PC-3 (cell line): ENCODE measurements around the gene MEDAG. TPM values are rescaled to one million over a fixed set of nuclear protein-coding genes. Genes with fewer than 3 reads are reported as not detected.

Experiments
- ATAC-seq: fragments of 200-7000 bp; cut with Tn5 transposase; 2 replicates; pipeline ENCODE4 v1.9.1; 2020; ENCODE audit warnings: mild to moderate bottlenecking, moderate library complexity
- BruUV-seq: library from RNA; stranded (reverse); fragments of 400-500 nt; replicated peaks from 2 replicates; lab custom pipeline; 2021; lab: Mats Ljungman, UMichigan
- CTCF ChIA-PET: fragments of 300-600 bp; sonication (Branson Sonifier 250); formaldehyde crosslinking; loops from one replicate; lab custom pipeline; 2022; ENCODE audit warnings: antibody characterized with exemption; lab: Charles Lee
- POLR2A ChIA-PET: fragments of 300-600 bp; sonication (Branson Sonifier 250); formaldehyde crosslinking; loops from one replicate; lab custom pipeline; 2022; ENCODE audit warnings: antibody characterized with exemption; ENCODE audit not compliant: unreplicated experiment; lab: Charles Lee
- DNase-seq: peaks from one replicate; pipeline ENCODE4 v3.0.0-alpha.2; 2015
- H2AFZ ChIP-seq: fragments of 300-600 bp; sonication (generic); 2 replicates; pipeline ENCODE4 v1.6.0; 2016; ENCODE audit warnings: antibody characterized with exemption, low read length
- H3F3A ChIP-seq: fragments of 300-600 bp; sonication (generic); one replicate; pipeline ENCODE4 v1.6.0; 2017; ENCODE audit warnings: antibody characterized with exemption, low read length, control low read depth, mild to moderate bottlenecking; ENCODE audit not compliant: unreplicated experiment
- H3K27ac ChIP-seq: fragments of 300-600 bp; sonication (generic); 2 replicates; pipeline ENCODE4 v1.5.1; 2016; ENCODE audit warnings: mild to moderate bottlenecking, low read length
- H3K27me3 ChIP-seq: fragments of 300-600 bp; sonication (generic); 2 replicates; pipeline ENCODE4 v1.6.1; 2016; ENCODE audit warnings: low read length, mixed read lengths
- H3K36me3 ChIP-seq: fragments of 300-600 bp; sonication (generic); 2 replicates; pipeline ENCODE4 v1.6.1; 2016; ENCODE audit warnings: low read depth, mixed run types, low read length, mixed read lengths
- H3K4me1 ChIP-seq: fragments of 300-600 bp; sonication (generic); 2 replicates; pipeline ENCODE4 v1.5.1; 2016; ENCODE audit warnings: low read length; ENCODE audit not compliant: insufficient read depth
- H3K4me2 ChIP-seq: fragments of 300-600 bp; sonication (generic); 2 replicates; pipeline ENCODE4 v1.6.0; 2016; ENCODE audit warnings: low read length
- H3K4me3 ChIP-seq: fragments of 300-600 bp; sonication (generic); 2 replicates; pipeline ENCODE4 v1.5.1; 2016; ENCODE audit warnings: mild to moderate bottlenecking, low read length, mixed read lengths
- H3K79me2 ChIP-seq: fragments of 300-600 bp; sonication (generic); 2 replicates; pipeline ENCODE4 v1.6.1; 2017; ENCODE audit warnings: low read length, mixed read lengths
- H3K9ac ChIP-seq: fragments of 300-600 bp; sonication (generic); 2 replicates; pipeline ENCODE4 v1.6.0; 2016; ENCODE audit warnings: mild to moderate bottlenecking, low read length
- H3K9me2 ChIP-seq: fragments of 300-600 bp; sonication (generic); replicated peaks from 2 replicates; pipeline ENCODE4 v1.6.1; 2016; ENCODE audit warnings: mixed run types, low read length, mixed read lengths
- H3K9me3 ChIP-seq: fragments of 300-600 bp; sonication (generic); 2 replicates; pipeline ENCODE4 v1.6.1; 2016; ENCODE audit warnings: low read length, mixed read lengths
- H4K20me1 ChIP-seq: fragments of 300-600 bp; sonication (generic); 2 replicates; pipeline ENCODE4 v1.6.1; 2016; ENCODE audit warnings: low read length, mixed read lengths
- CTCF ChIP-seq: fragments of 300-600 bp; sonication (generic); conservative IDR thresholded peaks from 2 replicates; pipeline ENCODE4 v1.5.1; 2017; ENCODE audit warnings: antibody characterized with exemption, low read depth, mild to moderate bottlenecking, low read length
- EZH2 ChIP-seq: fragments of 300-600 bp; sonication (generic); IDR thresholded peaks from one replicate; pipeline ENCODE4 v1.6.1; 2017; ENCODE audit warnings: antibody characterized with exemption, mild to moderate bottlenecking, low read length; ENCODE audit not compliant: unreplicated experiment
- EZH2phosphoT487 ChIP-seq: fragments of 300-600 bp; sonication (generic); IDR thresholded peaks from 2 replicates; pipeline ENCODE4 v1.6.1; 2018; ENCODE audit warnings: mild to moderate bottlenecking, antibody characterized with exemption, low read length, borderline replicate concordance
- intact Hi-C: fragments of 100-400 bp; cut with micrococcal nuclease; formaldehyde crosslinking; loops from 2 replicates; pipeline ENCODE4 v1.9.0; 2023
- total RNA-seq: library from RNA; depleted of rRNA; stranded (reverse); fragments of >200 nt; gene quantifications from 2 replicates; pipeline ENCODE4 v1.2.3, GENCODE V29; 2014

Gene MEDAG
- total RNA-seq, 1 experiment from 2014 or later: not detected

GRCh38 chr13:30908416-30908980 is 2.4 kb downstream of the MEDAG start:
- ATAC-seq (no peak), DNase-seq (no peak)
- Histone ChIP-seq H3K27ac (no peak overlapping the region), H3K79me2 (no peaks in the 10 kb centered on the region), H3K9me3 (no peaks in the 10 kb centered on the region), H3K4me3 (no peak overlapping the region), H2AFZ (no peak overlapping the region), H3K27me3 (peaks cover 50% of the 10 kb centered on the region), H3K4me1 (no peaks in the 10 kb centered on the region), H3K9ac (no peak overlapping the region), H3K9me2 (no peaks in the 10 kb centered on the region), H3K36me3 (no peaks in the 10 kb centered on the region), H3F3A (no peaks in the 10 kb centered on the region), H3K4me2 (no peak overlapping the region), H4K20me1 (no peaks in the 10 kb centered on the region)
- no TSS peak for BruUV-seq
- intact Hi-C loops: no loop called here
- ChIA-PET POLR2A (no interaction called here), CTCF (no interaction called here)
- TF ChIP-seq EZH2phosphoT487: no peak
- TF ChIP-seq CTCF: no peak
- no peak for TF ChIP-seq EZH2

GRCh38 chr13:30910676-30911075 is 4.6 kb downstream of the MEDAG start:
- no peak overlapping the region for H2AFZ ChIP-seq
- DNase-seq: no peak
- TF ChIP-seq EZH2phosphoT487 (no peak), CTCF (no peak), EZH2 (no peak)
- ChIA-PET POLR2A (no interaction called here), CTCF (no interaction called here)
- H3K4me2 ChIP-seq: no peak overlapping the region
- no peaks in the 10 kb centered on the region for H3F3A ChIP-seq
- H3K27ac ChIP-seq: no peak overlapping the region
- H3K9me3 ChIP-seq: no peaks in the 10 kb centered on the region
- intact Hi-C loops: no loop called here
- H4K20me1 ChIP-seq: no peaks in the 10 kb centered on the region
- no peaks in the 10 kb centered on the region for H3K36me3 ChIP-seq
- no peaks in the 10 kb centered on the region for H3K9me2 ChIP-seq
- no peak overlapping the region for H3K9ac ChIP-seq
- ATAC-seq: no peak
- no TSS peak for BruUV-seq
- H3K4me1 ChIP-seq: no peaks in the 10 kb centered on the region
- no peak overlapping the region for H3K4me3 ChIP-seq
- H3K27me3 ChIP-seq: peaks cover 41% of the 10 kb centered on the region
- H3K79me2 ChIP-seq: no peaks in the 10 kb centered on the region

GRCh38 chr13:30915691-30916541 is 9.8 kb downstream of the MEDAG start:
- Histone ChIP-seq H3K79me2 (no peaks in the 10 kb centered on the region), H3K9ac (no peak overlapping the region), H3K4me1 (no peaks in the 10 kb centered on the region), H2AFZ (no peak overlapping the region), H3K27me3 (peaks cover 68% of the 10 kb centered on the region), H3K9me2 (no peaks in the 10 kb centered on the region), H4K20me1 (no peaks in the 10 kb centered on the region), H3K36me3 (no peaks in the 10 kb centered on the region), H3K4me3 (no peak overlapping the region), H3K4me2 (no peak overlapping the region), H3F3A (no peaks in the 10 kb centered on the region), H3K9me3 (no peaks in the 10 kb centered on the region), H3K27ac (no peak overlapping the region)
- CTCF ChIA-PET: no interaction called here
- TF ChIP-seq EZH2phosphoT487 (no peak), CTCF (no peak), EZH2 (no peak)
- ATAC-seq (no peak), DNase-seq (no peak)
- POLR2A ChIA-PET: no interaction called here
- BruUV-seq: no TSS peak
- intact Hi-C loops: no loop called here
